ENCODE measurements around the gene DCP2.

Gene DCP2

GRCh38 chr5:113024076-113024697, 47.6 kb downstream of the DCP2 start:
- DNase-seq, result no peak

- no peak for DNase-seq
Observed at GRCh38 chr5:113025596-113025995, 49.0 kb downstream of the DCP2 start.

- no peak for DNase-seq
Observed at GRCh38 chr5:113026211-113026610, 49.6 kb downstream of the DCP2 start.

- no peak for DNase-seq
Observed at GRCh38 chr5:113027015-113027414, 50.4 kb downstream of the DCP2 start.

- no peak for DNase-seq
Observed at GRCh38 chr5:113027431-113027830, 50.8 kb downstream of the DCP2 start.

- DNase-seq, result no peak
Observed at GRCh38 chr5:113029614-113030013, 53.0 kb downstream of the DCP2 start.

- DNase-seq, result no peak
Observed at GRCh38 chr5:113031104-113031503, 54.5 kb downstream of the DCP2 start.

GRCh38 chr5:113031557-113031956, 55.0 kb downstream of the DCP2 start:
- DNase-seq, result no peak

- DNase-seq, result no peak
Observed at GRCh38 chr5:113034182-113034773, 57.7 kb downstream of the DCP2 start.

- DNase-seq, result no peak
Observed at GRCh38 chr5:113035096-113035495, 58.5 kb downstream of the DCP2 start.

GRCh38 chr5:113036321-113036720, 59.7 kb downstream of the DCP2 start:
- no peak for DNase-seq

- DNase-seq, result no peak
Observed at GRCh38 chr5:113036826-113037225, 60.2 kb downstream of the DCP2 start.

- DNase-seq, result no peak
Observed at GRCh38 chr5:113038136-113038535, 61.5 kb downstream of the DCP2 start.

- no peak for DNase-seq
Observed at GRCh38 chr5:113038714-113039113, 62.1 kb downstream of the DCP2 start.

GRCh38 chr5:113039229-113039933, 62.8 kb downstream of the DCP2 start:
- DNase-seq, result no peak

GRCh38 chr5:113039934-113040285, 63.3 kb downstream of the DCP2 start:
- DNase-seq, result no peak

GRCh38 chr5:113040672-113041260, 64.2 kb downstream of the DCP2 start:
- DNase-seq, result no peak

GRCh38 chr5:113042491-113043243, 66.1 kb downstream of the DCP2 start:
- DNase-seq, result no peak

- DNase-seq, result no peak
Observed at GRCh38 chr5:113043491-113043931, 66.9 kb downstream of the DCP2 start.

GRCh38 chr5:113044776-113045465, 68.3 kb downstream of the DCP2 start:
- no peak for DNase-seq

- no peak for DNase-seq
Observed at GRCh38 chr5:113047234-113047633, 70.6 kb downstream of the DCP2 start.

Measured in NK-92 treated with Interleukin-12 subunit alpha and Interleukin-12 subunit beta, amount 100 ng/mL, for 24 hours (cell line).